T-cell (primary cell): Measurements from ENCODE around the gene HELZ2. TPM values are rescaled to one million over a fixed set of nuclear protein-coding genes. Genes with fewer than 3 reads are reported as not detected.
"Not testable (repeated sequence)": the region's sequence is repeated elsewhere in the genome, so short reads cannot be mapped to it uniquely, and the experiment has no call there.

Experiments
- ATAC-seq, 4 experiments: fragments of 200-7000 bp in 3 of 4; fragments of 150-1000 bp in 1 of 4; cut with Tn5 transposase; replicated peaks in 1 of 4; 1 replicate in 3 of 4; 2 replicates in 1 of 4; pipeline ENCODE4 v1.10.0; 2021; ENCODE audit warnings: moderate library complexity in 3 of 4, mild to moderate bottlenecking in 2 of 4, moderate number of reproducible peaks in 1 of 4
- CTCF ChIA-PET, 2 donors: fragments of 300-600 bp; sonication (Branson Sonifier 250); formaldehyde crosslinking; loops; one replicate each; lab custom pipeline; 2022; ENCODE audit warnings: antibody characterized with exemption in 2 of 2; lab: Charles Lee
- POLR2A ChIA-PET, 2 donors: fragments of 300-600 bp; sonication (Branson Sonifier 250); formaldehyde crosslinking; loops; one replicate each; lab custom pipeline; 2022; ENCODE audit warnings: antibody characterized with exemption in 2 of 2; lab: Charles Lee
- DNase-seq, 35 experiments: peaks; one replicate each; pipeline versions ENCODE4 v3.0.0 to v3.0.0-alpha.2; 2013 to 2023
- H3K27ac ChIP-seq: one replicate; pipeline ENCODE4 v1.5.1; 2013; ENCODE audit warnings: low read length
- H3K27me3 ChIP-seq, 2 experiments: replicated peaks in 1 of 2; 1 replicate in 1 of 2; 2 replicates in 1 of 2; pipeline versions ENCODE4 v1.6.1 to v1.7.0; 2013; ENCODE audit warnings: low read length in 1 of 2, mixed read lengths in 1 of 2; ENCODE audit not compliant: control insufficient read depth in 2 of 2, insufficient read depth in 2 of 2; ENCODE audit errors: extremely low read depth in 1 of 2
- H3K36me3 ChIP-seq, 2 donors: 1 replicate in 1 of 2; 2 replicates in 1 of 2; pipeline versions ENCODE4 v1.6.1 to v1.7.0; 2013; ENCODE audit warnings: low read length in 1 of 2; ENCODE audit not compliant: control insufficient read depth in 2 of 2, insufficient read depth in 1 of 2; ENCODE audit errors: extremely low read depth in 1 of 2
- H3K4me1 ChIP-seq, 2 experiments: 1 replicate in 1 of 2; 2 replicates in 1 of 2; pipeline versions ENCODE4 v1.6.1 to v1.7.0; 2013; ENCODE audit warnings: low read length in 2 of 2, mixed read lengths in 1 of 2; ENCODE audit not compliant: insufficient read depth in 2 of 2, control insufficient read depth in 1 of 2; ENCODE audit errors: extremely low read depth in 1 of 2
- H3K4me3 ChIP-seq, 2 donors: 1 replicate in 1 of 2; 2 replicates in 1 of 2; pipeline versions ENCODE4 v1.5.1 to v1.7.0; 2013; ENCODE audit warnings: mild to moderate bottlenecking in 2 of 2, low read length in 1 of 2, moderate library complexity in 1 of 2; ENCODE audit not compliant: control insufficient read depth in 1 of 2; ENCODE audit errors: extremely low read depth in 1 of 2
- H3K9me3 ChIP-seq: 2 replicates; pipeline ENCODE4 v1.7.0; 2013
- H3K27ac Mint-ChIP-seq, 2 donors: one replicate each; pipeline ENCODE4 v1.8.0; 2020 to 2021; ENCODE audit warnings: mild to moderate bottlenecking in 2 of 2, mixed read lengths in 2 of 2
- H3K27me3 Mint-ChIP-seq, 2 donors: one replicate each; pipeline ENCODE4 v1.8.0; 2021 to 2022; ENCODE audit warnings: mixed read lengths in 2 of 2
- H3K36me3 Mint-ChIP-seq: one replicate; pipeline ENCODE4 v1.8.0; 2021; ENCODE audit warnings: mixed read lengths
- H3K4me1 Mint-ChIP-seq, 3 donors: one replicate each; pipeline ENCODE4 v1.8.0; 2020 to 2022; ENCODE audit warnings: mixed read lengths in 3 of 3, mild to moderate bottlenecking in 1 of 3
- H3K4me3 Mint-ChIP-seq, 3 donors: one replicate each; pipeline ENCODE4 v1.8.0; 2020 to 2022; ENCODE audit warnings: mild to moderate bottlenecking in 3 of 3, mixed read lengths in 3 of 3, moderate library complexity in 3 of 3
- H3K9me3 Mint-ChIP-seq, 3 donors: one replicate each; pipeline ENCODE4 v1.8.0; 2020 to 2022; ENCODE audit warnings: mixed read lengths in 3 of 3
- WGBS: methylation state at CpG from one replicate; pipeline ENCODE4 v1.1.5; 2013; ENCODE audit warnings: missing lambda C conversion rate; ENCODE audit not compliant: insufficient coverage; 5-methylcytosine and 5-hydroxymethylcytosine counted together
- total RNA-seq, 35 experiments: library from RNA in 6 of 35; stranded (reverse) in 6 of 35; fragments of 120-200 nt in 1 of 35; gene quantifications; one replicate each; pipeline versions ENCODE4 v1.2.1 to v1.2.4 and lab custom pipeline; 2013 to 2026

The HELZ2 gene
- total RNA-seq, 5 donors from 2014 or later (not counting 1 experiment from before 2014, with no cell fraction given), result 31.6 to 73.0 (median 43.5) TPM

DNA sequence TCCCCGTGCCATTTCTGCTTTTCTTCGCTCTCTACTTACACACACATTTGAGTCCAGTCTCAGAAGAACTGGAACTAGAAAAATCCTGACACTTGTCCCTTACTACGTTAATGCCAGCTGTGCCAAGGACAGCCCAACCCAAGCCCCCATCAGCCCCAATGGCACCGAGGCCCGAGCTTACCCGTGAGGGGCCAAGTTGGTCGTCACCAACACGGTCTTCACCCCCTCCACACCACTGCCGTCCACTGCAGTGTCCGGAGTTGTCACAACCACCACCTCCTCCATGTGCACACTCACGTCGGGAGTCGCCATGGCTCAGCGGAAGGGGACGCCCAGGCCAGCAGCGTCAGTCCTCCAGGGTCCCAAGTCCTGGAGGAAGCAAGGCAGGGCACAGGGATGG, 45.0 kb upstream of the HELZ2 start:
- no peaks in the 10 kb centered on the region for H3K27me3 Mint-ChIP-seq
- DNase-seq (no peak), ATAC-seq (no peak)
- no peak overlapping the region for H3K27ac Mint-ChIP-seq
- H3K4me3 Mint-ChIP-seq, result no peak overlapping the region
- Histone ChIP-seq H3K4me1 (peaks cover 0 to 4% of the 10 kb centered on the region in 2 experiments), H3K4me3 (no peak overlapping the region), H3K27me3 (no peaks in the 10 kb centered on the region), H3K27ac (no peak overlapping the region), H3K36me3 (peaks cover 19 to 41% of the 10 kb centered on the region in 2 donors), H3K9me3 (no peaks in the 10 kb centered on the region)
- CTCF ChIA-PET, result interaction anchor here in 1 of 2 donors (0.8 kb wide), 1 partner anchor 24 kb away, joined by 3 read pairs; no protein-coding TSS in a partner anchor
- H3K4me1 Mint-ChIP-seq, result peaks cover 21 to 29% (median 23%) of the 10 kb centered on the region in 3 donors
- H3K36me3 Mint-ChIP-seq, result peaks cover 22% of the 10 kb centered on the region
- WGBS, result 97% methylated on average over 11 of the region's 16 CpGs
- POLR2A ChIA-PET, result no interaction called here
- H3K9me3 Mint-ChIP-seq, result no peaks in the 10 kb centered on the region

DNA sequence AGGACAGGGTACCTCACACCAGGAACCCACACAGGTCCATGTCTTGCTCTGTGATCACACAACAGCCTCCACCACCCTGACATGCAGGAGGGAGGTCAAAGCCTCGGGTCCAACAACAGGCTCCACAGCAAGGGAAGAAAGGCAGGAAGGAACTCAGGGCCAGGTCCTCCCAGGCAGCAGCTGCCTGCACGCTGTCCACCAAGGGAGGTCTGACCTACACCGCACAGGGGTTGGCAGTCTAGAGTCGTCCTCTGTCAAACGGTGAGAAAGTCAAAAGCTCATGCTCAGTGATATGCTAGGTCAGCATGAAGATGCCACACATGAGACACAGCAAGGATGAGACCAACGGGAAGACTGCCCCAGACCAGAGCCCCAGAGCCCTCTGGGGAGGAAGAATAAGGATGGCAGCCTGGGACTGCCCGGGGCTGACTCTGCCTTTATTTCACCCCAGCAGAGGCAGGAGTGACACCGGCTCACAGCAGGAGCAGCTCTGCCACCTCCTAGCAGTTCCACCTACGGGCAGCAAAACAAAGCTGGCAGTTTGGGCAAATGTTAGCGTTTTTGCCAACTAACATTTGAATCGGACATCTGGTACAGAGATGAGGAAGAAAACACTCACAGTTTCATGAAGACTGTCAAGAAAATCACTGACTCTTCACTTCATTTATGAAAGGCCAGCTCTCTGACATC, 44.4 kb upstream of the HELZ2 start:
- Histone ChIP-seq H3K9me3 (no peaks in the 10 kb centered on the region), H3K27me3 (no peaks in the 10 kb centered on the region), H3K27ac (no peak overlapping the region), H3K4me1 (peaks cover 0 to 4% of the 10 kb centered on the region in 2 experiments), H3K4me3 (no peak overlapping the region), H3K36me3 (peaks cover 19 to 45% of the 10 kb centered on the region in 2 donors)
- Mint-ChIP-seq H3K4me3 (no peak overlapping the region), H3K27ac (no peak overlapping the region), H3K9me3 (no peaks in the 10 kb centered on the region), H3K27me3 (no peaks in the 10 kb centered on the region), H3K4me1 (peaks cover 22 to 29% (median 23%) of the 10 kb centered on the region in 3 donors), H3K36me3 (peaks cover 22% of the 10 kb centered on the region)
- DNase-seq, result no peak
- ATAC-seq, result no peak
- 100% methylated on average over 8 of the region's 11 CpGs for WGBS
- POLR2A ChIA-PET, result no interaction called here
- CTCF ChIA-PET, result interaction anchor here in 1 of 2 donors (0.8 kb wide), 1 partner anchor 24 kb away, joined by 3 read pairs; no protein-coding TSS in a partner anchor

- no peak overlapping the region for H3K27ac Mint-ChIP-seq
- no peaks in the 10 kb centered on the region for H3K27me3 Mint-ChIP-seq
- Histone ChIP-seq H3K4me1 (peaks cover 0 to 4% of the 10 kb centered on the region in 2 experiments), H3K4me3 (no peak overlapping the region), H3K27ac (no peak overlapping the region), H3K27me3 (no peaks in the 10 kb centered on the region), H3K9me3 (no peaks in the 10 kb centered on the region), H3K36me3 (peaks cover 22 to 46% of the 10 kb centered on the region in 2 donors)
- 91% methylated on average over 4 of the region's 8 CpGs for WGBS
- peaks cover 23 to 28% (median 26%) of the 10 kb centered on the region in 3 donors for H3K4me1 Mint-ChIP-seq
- no peak for ATAC-seq
- peaks cover 26% of the 10 kb centered on the region for H3K36me3 Mint-ChIP-seq
- H3K9me3 Mint-ChIP-seq, result no peaks in the 10 kb centered on the region
- CTCF ChIA-PET, result no interaction called here
- POLR2A ChIA-PET, result no interaction called here
- DNase-seq, result no peak
- H3K4me3 Mint-ChIP-seq, result no peak overlapping the region
Observed at GRCh38 chr20:63617876-63618265, 43.8 kb upstream of the HELZ2 start.

GRCh38 chr20:63617092-63617875, 43.2 kb upstream of the HELZ2 start:
- CTCF ChIA-PET, result no interaction called here

GRCh38 chr20:63613863-63614594, 40.0 kb upstream of the HELZ2 start:
- H3K36me3 Mint-ChIP-seq, result peaks cover 27% of the 10 kb centered on the region
- H3K4me3 ChIP-seq, H3K27ac Mint-ChIP-seq, H3K27ac ChIP-seq, H3K27me3 ChIP-seq, H3K4me3 Mint-ChIP-seq, H3K9me3 Mint-ChIP-seq, H3K4me1 ChIP-seq, ATAC-seq, H3K9me3 ChIP-seq, DNase-seq, POLR2A ChIA-PET, H3K4me1 Mint-ChIP-seq, H3K27me3 Mint-ChIP-seq: not testable (repeated sequence)
- CTCF ChIA-PET, result interaction anchor here in 1 of 2 donors (0.6 kb wide), 1 partner anchor 20 kb away, joined by 3 read pairs; no protein-coding TSS in a partner anchor
- 95% methylated on average over 2 of the region's 18 CpGs for WGBS
- peaks cover 35 to 47% of the 10 kb centered on the region in 2 donors for H3K36me3 ChIP-seq

More at GRCh38 chr20:63617092-63617875, 43.2 kb upstream of the HELZ2 start:
- no peak overlapping the region for H3K27ac ChIP-seq
- DNase-seq (no peak), ATAC-seq (no peak)
- Mint-ChIP-seq H3K27me3 (no peaks in the 10 kb centered on the region), H3K36me3 (peaks cover 27% of the 10 kb centered on the region), H3K4me3 (no peak overlapping the region), H3K4me1 (peaks cover 17 to 22% (median 22%) of the 10 kb centered on the region in 3 donors), H3K27ac (no peak overlapping the region), H3K9me3 (no peaks in the 10 kb centered on the region)
- no peaks in the 10 kb centered on the region for H3K27me3 ChIP-seq
- 98% methylated on average over 38 of the region's 41 CpGs for WGBS
- POLR2A ChIA-PET, result no interaction called here
- H3K36me3 ChIP-seq, result peaks cover 25 to 48% of the 10 kb centered on the region in 2 donors
- H3K4me3 ChIP-seq, result no peak overlapping the region
- H3K4me1 ChIP-seq, result no peaks in the 10 kb centered on the region
- H3K9me3 ChIP-seq, result no peaks in the 10 kb centered on the region
